ENCODE data around the gene TRPM5.
A peak's percentile ranks its signal among the peaks of the same experiment; 100 is the strongest.

The TRPM5 gene

GRCh38 chr11:2402106-2402505, 42.2 kb downstream of the TRPM5 start:
- TF ChIP-seq, protein P1, sequence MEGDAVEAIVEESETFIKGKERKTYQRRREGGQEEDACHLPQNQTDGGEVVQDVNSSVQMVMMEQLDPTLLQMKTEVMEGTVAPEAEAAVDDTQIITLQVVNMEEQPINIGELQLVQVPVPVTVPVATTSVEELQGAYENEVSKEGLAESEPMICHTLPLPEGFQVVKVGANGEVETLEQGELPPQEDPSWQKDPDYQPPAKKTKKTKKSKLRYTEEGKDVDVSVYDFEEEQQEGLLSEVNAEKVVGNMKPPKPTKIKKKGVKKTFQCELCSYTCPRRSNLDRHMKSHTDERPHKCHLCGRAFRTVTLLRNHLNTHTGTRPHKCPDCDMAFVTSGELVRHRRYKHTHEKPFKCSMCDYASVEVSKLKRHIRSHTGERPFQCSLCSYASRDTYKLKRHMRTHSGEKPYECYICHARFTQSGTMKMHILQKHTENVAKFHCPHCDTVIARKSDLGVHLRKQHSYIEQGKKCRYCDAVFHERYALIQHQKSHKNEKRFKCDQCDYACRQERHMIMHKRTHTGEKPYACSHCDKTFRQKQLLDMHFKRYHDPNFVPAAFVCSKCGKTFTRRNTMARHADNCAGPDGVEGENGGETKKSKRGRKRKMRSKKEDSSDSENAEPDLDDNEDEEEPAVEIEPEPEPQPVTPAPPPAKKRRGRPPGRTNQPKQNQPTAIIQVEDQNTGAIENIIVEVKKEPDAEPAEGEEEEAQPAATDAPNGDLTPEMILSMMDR (IDR thresholded peaks at IDR 0.05; ENCODE audit: insufficient read depth, low read depth, low read length, missing control alignments) = no peak
- H3K4me3 ChIP-seq (ENCODE audit: low read depth, low read length) = no peak overlapping the region
- no peak for DNase-seq (ENCODE audit: low read depth)

GRCh38 chr11:2401436-2401984, 42.8 kb downstream of the TRPM5 start:
- TF ChIP-seq, protein P1 (IDR thresholded peaks at IDR 0.05; ENCODE audit: insufficient read depth, low read depth, low read length, missing control alignments) = peak; percentile 23
- no peak for DNase-seq (ENCODE audit: low read depth)
- H3K4me3 ChIP-seq (ENCODE audit: low read depth, low read length) = peak overlapping the region; percentile 60

GRCh38 chr11:2400762-2401435, 43.4 kb downstream of the TRPM5 start:
- DNase-seq (ENCODE audit: low read depth) = no peak
- TF ChIP-seq, protein P1 (IDR thresholded peaks at IDR 0.05; ENCODE audit: insufficient read depth, low read depth, low read length, missing control alignments) = no peak
- peak overlapping the region; percentile 60 for H3K4me3 ChIP-seq (ENCODE audit: low read depth, low read length)

DNA sequence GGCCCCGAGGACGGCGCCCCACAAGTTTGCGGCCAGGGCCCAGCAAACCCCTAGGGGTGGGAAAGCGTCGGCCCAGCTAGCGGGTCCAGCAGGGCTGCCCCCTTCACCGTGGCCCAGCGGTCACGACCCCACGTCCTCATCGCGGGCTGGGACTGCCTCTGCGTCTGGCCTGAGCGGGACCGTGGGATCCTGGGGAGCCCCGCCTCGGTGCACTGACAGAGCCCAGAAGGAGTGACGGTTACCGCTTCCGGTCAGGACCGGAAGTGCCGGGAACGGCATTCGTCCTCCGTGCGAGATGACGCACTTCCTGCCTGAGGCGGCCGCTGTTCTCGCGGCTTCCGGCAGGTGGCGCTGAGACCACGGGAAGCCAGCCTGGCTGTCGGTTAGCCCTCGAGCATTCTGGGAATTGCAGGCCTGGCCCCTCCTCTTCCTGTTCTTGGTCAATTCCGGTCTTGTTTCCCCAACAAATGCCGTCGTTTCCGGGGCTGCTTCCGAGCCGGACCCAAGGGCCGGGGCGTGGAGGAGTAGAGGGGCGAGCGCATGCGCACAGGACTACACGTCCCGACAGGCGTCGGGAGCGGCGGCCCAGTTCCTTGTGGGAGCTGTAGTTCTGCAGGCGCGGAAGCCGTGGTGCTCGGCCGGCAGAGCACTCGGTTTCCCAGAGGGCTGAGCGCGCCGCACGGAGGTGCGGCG, 44.1 kb downstream of the TRPM5 start, which contains the start of gene TSSC4:
Gene TSSC4, plus strand, starts transcription at position 682 of the 693 bp plus-strand sequence. CDS start 1,884 bp downstream, outside the sequence.
- peak within 1 kb of the TSS; percentile 71 for H3K4me3 ChIP-seq (ENCODE audit: low read depth, low read length)
- TF ChIP-seq, protein P1 (IDR thresholded peaks at IDR 0.05; ENCODE audit: insufficient read depth, low read depth, low read length, missing control alignments) = peak; percentile 98
- DNase-seq (ENCODE audit: low read depth) = peak; percentile 100

DNA sequence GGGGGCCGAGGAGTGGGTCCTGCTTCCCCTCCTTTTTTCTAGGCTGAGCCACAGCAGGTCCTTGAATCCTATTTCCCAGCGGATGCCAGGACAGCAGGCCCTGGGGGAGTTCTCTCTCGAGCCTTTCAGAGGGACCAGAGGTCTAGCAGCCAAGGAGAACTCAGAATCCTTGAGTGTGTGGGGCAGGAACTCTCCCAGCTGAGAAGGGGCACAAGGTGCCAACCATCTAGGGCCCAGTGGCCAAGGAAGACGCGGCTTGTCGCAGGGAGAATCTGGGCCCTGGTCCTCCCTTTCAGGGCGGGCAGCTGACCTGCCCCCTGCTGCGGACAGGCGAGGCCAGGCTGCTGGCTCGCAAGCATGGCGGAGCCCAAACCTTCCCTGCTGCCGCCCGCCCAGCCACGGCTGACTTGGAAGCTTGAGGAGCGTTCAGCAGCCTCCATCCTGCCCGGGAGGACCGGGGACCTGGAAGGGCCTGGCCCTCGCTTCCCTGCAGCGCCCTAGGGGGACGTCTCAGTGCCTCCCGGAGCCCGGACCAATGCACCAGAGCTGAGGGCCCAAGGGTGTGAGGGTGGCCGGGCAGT, 44.7 kb downstream of the TRPM5 start:
- peak overlapping the region; percentile 71 for H3K4me3 ChIP-seq (ENCODE audit: low read depth, low read length)
- TF ChIP-seq, protein P1 (IDR thresholded peaks at IDR 0.05; ENCODE audit: insufficient read depth, low read depth, low read length, missing control alignments) = no peak
- DNase-seq (ENCODE audit: low read depth) = no peak

DNA sequence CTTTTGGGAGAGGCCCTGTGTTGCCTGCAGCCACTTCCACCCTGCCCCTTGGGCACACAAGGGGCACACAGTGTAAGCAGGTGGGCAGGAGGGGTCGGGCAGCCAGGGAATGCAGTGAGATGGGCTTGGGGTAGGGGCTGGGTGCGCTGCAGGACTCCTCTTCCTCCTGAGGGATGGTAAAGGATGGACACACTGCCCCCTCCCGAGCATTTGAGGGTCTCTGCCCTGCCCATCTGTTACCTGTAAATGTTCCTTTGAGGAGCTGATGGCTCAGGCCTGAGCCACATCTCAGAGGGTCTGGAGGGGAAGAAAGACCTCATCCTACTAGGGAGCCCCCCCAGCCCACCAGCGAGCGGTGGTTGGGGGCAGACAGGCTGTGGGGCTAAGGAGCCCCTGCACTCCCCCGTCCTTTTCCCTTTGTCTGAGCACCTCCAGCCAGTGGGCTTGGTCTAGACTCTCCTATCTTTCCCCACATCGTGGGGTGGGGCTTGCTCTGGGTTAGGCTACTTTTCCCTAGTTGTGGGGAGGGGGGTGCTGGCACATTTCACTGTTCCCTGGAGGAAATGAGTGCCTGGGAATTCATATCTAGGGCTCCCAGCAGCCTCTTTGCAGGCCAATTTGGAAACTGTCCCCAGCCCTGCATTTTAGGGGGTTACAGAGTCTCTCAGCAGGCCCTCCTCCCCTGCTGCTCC, 45.5 kb downstream of the TRPM5 start:
- TF ChIP-seq, protein P1 (IDR thresholded peaks at IDR 0.05; ENCODE audit: insufficient read depth, low read depth, low read length, missing control alignments) = no peak
- no peak for DNase-seq (ENCODE audit: low read depth)
- peak overlapping the region; percentile 71 for H3K4me3 ChIP-seq (ENCODE audit: low read depth, low read length)
